Upper lobe of right lung (tissue), 1 donor: Measurements from ENCODE around the gene CSTPP1. TPM values are rescaled to one million over a fixed set of nuclear protein-coding genes. Genes with fewer than 3 reads are reported as not detected.
"Not testable (repeated sequence)": the region's sequence is repeated elsewhere in the genome, so short reads cannot be mapped to it uniquely, and the experiment has no call there.

ENCODE experiments used
- ATAC-seq: fragments of 200-7000 bp; cut with Tn5 transposase; one replicate; pipeline ENCODE4 v1.9.1; 2020; ENCODE audit warnings: mild to moderate bottlenecking, moderate library complexity
- DNase-seq: peaks from one replicate; pipeline ENCODE4 v3.0.0-alpha.2; 2020
- H3K27ac ChIP-seq: fragments of 200-600 bp; one replicate; pipeline ENCODE4 v1.8.0; 2022
- H3K27me3 ChIP-seq: fragments of 200-600 bp; one replicate; pipeline ENCODE4 v1.8.0; 2022; ENCODE audit warnings: mild to moderate bottlenecking
- H3K36me3 ChIP-seq: fragments of 200-600 bp; one replicate; pipeline ENCODE4 v1.8.0; 2022
- H3K4me1 ChIP-seq: fragments of 200-600 bp; one replicate; pipeline ENCODE4 v1.8.0; 2022
- H3K4me3 ChIP-seq: fragments of 200-600 bp; one replicate; pipeline ENCODE4 v1.8.0; 2022; ENCODE audit warnings: mild to moderate bottlenecking
- H3K9me3 ChIP-seq: fragments of 200-600 bp; one replicate; pipeline ENCODE4 v1.8.0; 2022
- CTCF ChIP-seq: fragments of 200-600 bp; IDR thresholded peaks from one replicate; pipeline ENCODE4 v1.8.0; 2022; ENCODE audit warnings: antibody characterized with exemption
- intact Hi-C: fragments of 100-400 bp; cut with DNase I; formaldehyde crosslinking; loops from one replicate; pipeline ENCODE4 v1.11.0; 2022
- total RNA-seq: library from RNA; stranded (reverse); fragmentation: NEBNext Ultra II Directional; extraction: Animal tissue kit (Norgen Biotek cat#: 25700); gene quantifications from one replicate; pipeline ENCODE4 v1.2.1, GENCODE V29; 2021
- donor health status: DM: no; HTN: yes; CAD: no; lungs with severe emphysema.

The CSTPP1 gene
- total RNA-seq, 1 donor from 2014 or later, result 26.2 TPM

GRCh38 chr11:46949297-46949696 is 12.7 kb downstream of the CSTPP1 start:
- Histone ChIP-seq H3K27me3 (no peaks in the 10 kb centered on the region), H3K9me3 (no peaks in the 10 kb centered on the region), H3K36me3 (no peaks in the 10 kb centered on the region), H3K27ac (no peak overlapping the region), H3K4me3 (no peak overlapping the region), H3K4me1 (no peaks in the 10 kb centered on the region)
- no peak for TF ChIP-seq CTCF
- no peak for DNase-seq
- ATAC-seq, result no peak
- intact Hi-C loops, result no loop called here

GRCh38 chr11:46951864-46952263 is 15.3 kb downstream of the CSTPP1 start:
- Histone ChIP-seq H3K4me1 (no peaks in the 10 kb centered on the region), H3K9me3 (no peaks in the 10 kb centered on the region), H3K27me3 (no peaks in the 10 kb centered on the region), H3K36me3 (no peaks in the 10 kb centered on the region), H3K4me3 (no peak overlapping the region), H3K27ac (no peak overlapping the region)
- no peak for TF ChIP-seq CTCF
- intact Hi-C loops, result no loop called here
- ATAC-seq, result no peak
- DNase-seq, result no peak

DNA sequence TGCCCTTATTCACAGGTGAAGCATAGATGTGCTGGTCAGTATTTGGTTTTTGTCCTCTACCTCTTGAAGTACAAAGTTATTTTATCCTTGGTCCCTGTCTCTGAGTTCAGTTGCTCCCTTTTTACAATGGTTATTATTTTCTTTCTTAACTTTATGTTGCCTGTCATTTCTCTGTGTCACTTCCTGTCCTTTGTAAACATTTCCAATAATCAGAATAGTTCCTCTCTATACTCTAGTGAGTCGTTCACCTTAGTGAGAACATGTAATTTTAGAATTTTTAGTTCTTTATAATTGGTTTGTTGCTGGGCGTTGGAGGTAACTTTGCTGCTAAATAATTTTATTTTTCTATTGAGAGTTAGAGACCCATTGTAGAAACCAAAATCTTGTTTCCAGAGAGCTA is 16.0 kb downstream of the CSTPP1 start:
- no peak for ATAC-seq
- Histone ChIP-seq H3K27ac (no peak overlapping the region), H3K27me3 (no peaks in the 10 kb centered on the region), H3K9me3 (no peaks in the 10 kb centered on the region), H3K4me3 (no peak overlapping the region), H3K4me1 (no peaks in the 10 kb centered on the region), H3K36me3 (no peaks in the 10 kb centered on the region)
- no peak for TF ChIP-seq CTCF
- DNase-seq, result no peak
- intact Hi-C loops, result no loop called here

GRCh38 chr11:46953093-46953492 is 16.5 kb downstream of the CSTPP1 start:
- H3K27me3 ChIP-seq, result no peaks in the 10 kb centered on the region
- intact Hi-C loops, result no loop called here
- H3K4me1 ChIP-seq, result no peaks in the 10 kb centered on the region
- no peaks in the 10 kb centered on the region for H3K9me3 ChIP-seq
- H3K36me3 ChIP-seq, result no peaks in the 10 kb centered on the region
- H3K27ac ChIP-seq, result no peak overlapping the region
- DNase-seq, result no peak
- H3K4me3 ChIP-seq, result no peak overlapping the region
- no peak for TF ChIP-seq CTCF
- ATAC-seq, result no peak

DNA sequence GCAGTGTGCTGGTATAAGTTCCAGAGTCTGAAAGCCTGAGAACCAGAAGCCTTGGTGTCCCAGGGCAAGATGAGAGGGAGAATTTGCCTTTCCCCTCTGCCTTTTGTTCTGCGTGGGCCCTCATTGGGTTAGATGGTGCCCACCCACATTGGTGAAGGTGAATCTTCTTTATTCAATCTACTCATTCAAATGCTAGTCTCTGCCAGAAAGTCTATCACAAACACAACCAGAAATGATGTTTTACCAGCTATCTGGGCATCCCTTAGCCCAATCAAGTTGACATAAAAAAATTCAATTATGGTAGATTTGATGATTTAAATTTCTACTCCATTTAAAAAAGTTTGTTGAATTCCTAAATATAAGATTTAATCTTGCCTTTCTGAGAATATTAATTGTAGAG is 22.2 kb downstream of the CSTPP1 start:
- Histone ChIP-seq H3K4me3 (no peak overlapping the region), H3K9me3 (no peaks in the 10 kb centered on the region), H3K4me1 (no peaks in the 10 kb centered on the region), H3K27ac (no peak overlapping the region), H3K27me3 (no peaks in the 10 kb centered on the region), H3K36me3 (no peaks in the 10 kb centered on the region)
- intact Hi-C loops, result no loop called here
- DNase-seq, result no peak
- TF ChIP-seq CTCF, result no peak
- no peak for ATAC-seq

DNA sequence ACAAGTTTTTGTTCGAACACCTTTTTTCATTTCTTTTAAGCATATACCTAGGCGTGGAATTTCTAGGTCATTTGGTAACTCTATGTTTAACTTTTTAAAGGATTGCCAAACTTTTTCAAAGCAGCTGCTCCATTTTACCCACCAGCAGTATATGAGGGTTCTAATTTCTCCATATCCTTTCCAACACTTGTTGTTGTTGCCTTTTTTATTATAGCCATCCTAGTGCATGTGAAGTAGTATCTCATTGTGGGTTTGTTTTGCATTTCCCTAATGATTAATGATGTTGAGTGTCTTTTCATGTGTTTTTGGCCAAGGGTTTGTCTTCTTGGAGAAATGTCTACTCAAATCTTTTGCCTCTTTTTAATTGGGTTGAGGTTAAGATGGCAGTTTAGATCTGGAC is 24.5 kb downstream of the CSTPP1 start:
- no peak for ATAC-seq
- H3K27me3 ChIP-seq, result no peaks in the 10 kb centered on the region
- no peaks in the 10 kb centered on the region for H3K4me1 ChIP-seq
- H3K4me3 ChIP-seq, result no peak overlapping the region
- no peak for TF ChIP-seq CTCF
- H3K27ac ChIP-seq, result no peak overlapping the region
- intact Hi-C loops, result no loop called here
- no peaks in the 10 kb centered on the region for H3K36me3 ChIP-seq
- no peak for DNase-seq
- no peaks in the 10 kb centered on the region for H3K9me3 ChIP-seq

DNA sequence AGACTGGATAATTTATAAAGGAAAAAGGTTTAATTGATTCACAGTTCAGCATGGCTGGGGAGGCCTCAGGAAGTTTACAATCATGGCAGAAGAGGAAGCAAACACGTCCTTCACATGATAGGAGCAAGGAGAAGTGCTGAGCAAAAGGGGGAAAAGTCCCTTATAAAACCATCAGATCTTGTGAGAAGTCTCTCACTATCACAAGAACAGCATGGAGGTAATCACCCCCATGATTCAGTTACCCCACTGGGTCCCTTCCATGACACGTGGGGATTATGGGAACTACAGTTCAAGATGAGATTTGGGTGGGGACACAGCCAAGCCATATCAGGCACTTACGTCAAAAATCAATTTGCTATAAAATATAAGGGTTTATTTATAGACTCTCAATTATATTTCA is 25.3 kb downstream of the CSTPP1 start:
- H3K4me3 ChIP-seq, H3K4me1 ChIP-seq, H3K9me3 ChIP-seq, ATAC-seq, DNase-seq, H3K27ac ChIP-seq, intact Hi-C loops, H3K27me3 ChIP-seq, H3K36me3 ChIP-seq: not testable (repeated sequence)
